ENCODE measurements around the gene SUGP2. TPM values are rescaled to one million over a fixed set of nuclear protein-coding genes. Genes with fewer than 3 reads are reported as not detected.
"Not testable (repeated sequence)": the region's sequence is repeated elsewhere in the genome, so short reads cannot be mapped to it uniquely, and the experiment has no call there.

SUGP2 gene
- total RNA-seq, 1 experiment from 2014 or later: 95.2 TPM

DNA sequence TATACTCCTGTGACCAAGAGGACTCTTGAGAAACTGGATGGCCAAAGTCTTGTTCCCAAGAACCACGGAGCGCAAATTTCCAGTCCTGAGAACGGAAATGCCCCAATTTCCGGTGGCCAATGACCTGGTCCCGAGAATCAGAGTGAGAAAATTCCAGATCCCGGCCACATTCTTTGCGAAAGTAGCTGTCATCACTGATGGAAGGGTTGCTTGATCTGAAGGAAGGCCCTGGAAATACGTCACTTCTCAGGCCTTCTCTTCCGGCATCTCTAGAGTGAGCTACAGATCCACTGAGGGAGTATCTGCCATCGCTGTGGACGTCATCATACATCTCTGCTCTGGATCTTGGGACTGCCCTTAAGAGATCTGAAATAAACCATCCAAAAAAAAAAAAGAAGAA, 7.5 kb downstream of the SUGP2 start:
- no CpG with 5 or more reads among the region's 11 CpGs for WGBS (ENCODE audit: extremely low coverage, insufficient read length, low lambda C conversion rate)
- Histone ChIP-seq H3K56ac (ENCODE audit: insufficient read length, low read depth, low read length) (no peak overlapping the region), H3K9ac (ENCODE audit: extremely low read depth, insufficient read length, low read length) (no peak overlapping the region), H2BK120ac (ENCODE audit: low read depth, low read length, poor library complexity, severe bottlenecking) (no peak overlapping the region), H3K79me2 (ENCODE audit: insufficient read depth, low read length) (no peaks in the 10 kb centered on the region), H4K20me1 (ENCODE audit: control insufficient read depth, insufficient read depth, insufficient read length) (peaks cover 3% of the 10 kb centered on the region), H3K27me3 (ENCODE audit: insufficient read depth, low read length) (no peaks in the 10 kb centered on the region), H3K23me2 (ENCODE audit: insufficient read length, low read depth, low read length, poor library complexity, severe bottlenecking) (no peaks in the 10 kb centered on the region), H4K91ac (ENCODE audit: insufficient read length, low read depth, low read length) (no peak overlapping the region), H2BK12ac (ENCODE audit: insufficient read length, low read depth, low read length) (no peak overlapping the region), H3K14ac (ENCODE audit: insufficient read depth, low read length) (no peak overlapping the region), H2AK5ac (ENCODE audit: insufficient read length, low read length) (no peak overlapping the region), H3K79me1 (ENCODE audit: insufficient read depth, low read depth, low read length, poor library complexity, severe bottlenecking) (peaks cover 13% of the 10 kb centered on the region), H2AFZ (ENCODE audit: low read length) (no peak overlapping the region), H2BK15ac (ENCODE audit: low read depth, low read length) (no peak overlapping the region), H3K4me2 (ENCODE audit: insufficient read depth, insufficient read length, low read length) (no peak overlapping the region), H3T11ph (ENCODE audit: low read length) (no peak overlapping the region), H3K4ac (ENCODE audit: low read depth, low read length) (no peak overlapping the region), H3K18ac (ENCODE audit: insufficient read length, low read depth, low read length) (no peak overlapping the region), H4K5ac (ENCODE audit: insufficient read length, low read depth, low read length) (no peak overlapping the region), H2BK20ac (ENCODE audit: low read depth, low read length, poor library complexity, severe bottlenecking) (no peak overlapping the region), H2BK5ac (ENCODE audit: insufficient read length, low read length) (no peak overlapping the region), H3K27ac (ENCODE audit: insufficient read length, low read depth, low read length) (no peak overlapping the region), H3K23ac (ENCODE audit: insufficient read length, low read depth, low read length) (no peak overlapping the region), H4K8ac (replicated peaks; ENCODE audit: insufficient read length, low read depth, low read length) (no peak overlapping the region), H3K4me1 (ENCODE audit: insufficient read depth, low read length) (no peaks in the 10 kb centered on the region), H3K9me3 (ENCODE audit: control insufficient read depth, low read depth, low read length) (no peaks in the 10 kb centered on the region)
- Mint-ChIP-seq H3K4me3 (no peak overlapping the region), H3K36me3 (ENCODE audit: insufficient read depth in 1 of 3, low read depth in 3 of 3) (peaks cover 45 to 85% (median 83%) of the 10 kb centered on the region in 3 experiments; a peak in 6 of 7 replicates), H3K27ac (peak overlapping the region in 1 of 3 experiments; percentile 24; a peak in 1 of 7 replicates), H3K27me3 (ENCODE audit: low read depth) (no peaks in the 10 kb centered on the region), H3K4me1 (no peaks in the 10 kb centered on the region), H3K9me3 (no peaks in the 10 kb centered on the region)
- DNase-seq: no peak
- TF ChIP-seq, protein P1, sequence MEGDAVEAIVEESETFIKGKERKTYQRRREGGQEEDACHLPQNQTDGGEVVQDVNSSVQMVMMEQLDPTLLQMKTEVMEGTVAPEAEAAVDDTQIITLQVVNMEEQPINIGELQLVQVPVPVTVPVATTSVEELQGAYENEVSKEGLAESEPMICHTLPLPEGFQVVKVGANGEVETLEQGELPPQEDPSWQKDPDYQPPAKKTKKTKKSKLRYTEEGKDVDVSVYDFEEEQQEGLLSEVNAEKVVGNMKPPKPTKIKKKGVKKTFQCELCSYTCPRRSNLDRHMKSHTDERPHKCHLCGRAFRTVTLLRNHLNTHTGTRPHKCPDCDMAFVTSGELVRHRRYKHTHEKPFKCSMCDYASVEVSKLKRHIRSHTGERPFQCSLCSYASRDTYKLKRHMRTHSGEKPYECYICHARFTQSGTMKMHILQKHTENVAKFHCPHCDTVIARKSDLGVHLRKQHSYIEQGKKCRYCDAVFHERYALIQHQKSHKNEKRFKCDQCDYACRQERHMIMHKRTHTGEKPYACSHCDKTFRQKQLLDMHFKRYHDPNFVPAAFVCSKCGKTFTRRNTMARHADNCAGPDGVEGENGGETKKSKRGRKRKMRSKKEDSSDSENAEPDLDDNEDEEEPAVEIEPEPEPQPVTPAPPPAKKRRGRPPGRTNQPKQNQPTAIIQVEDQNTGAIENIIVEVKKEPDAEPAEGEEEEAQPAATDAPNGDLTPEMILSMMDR (conservative IDR thresholded peaks at IDR 0.05): no peak

DNA sequence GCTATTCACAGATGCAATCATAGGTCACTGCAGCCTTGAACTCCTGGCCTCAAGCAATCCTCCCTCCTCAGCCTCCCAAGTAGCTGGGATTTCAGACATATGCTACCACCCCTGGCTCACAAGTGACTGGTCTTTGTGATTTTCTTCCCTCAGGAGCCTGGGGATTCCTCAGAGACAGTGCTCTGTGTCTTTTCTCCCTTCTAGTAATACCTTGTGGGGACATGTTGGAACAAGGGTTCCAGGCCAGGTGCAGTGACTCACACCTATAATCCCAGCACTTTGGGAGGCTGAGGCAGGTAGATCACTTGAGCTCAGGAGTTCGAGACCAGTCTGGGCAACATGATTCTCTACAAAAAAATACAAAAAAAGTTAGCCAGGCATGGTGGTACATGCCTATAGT, 9.9 kb downstream of the SUGP2 start:
- H3K36me3 Mint-ChIP-seq (ENCODE audit: insufficient read depth in 1 of 3, low read depth in 3 of 3): peaks cover 42 to 81% (median 75%) of the 10 kb centered on the region in 3 experiments; a peak in 6 of 7 replicates
- not testable (repeated sequence) for H3K23me2 ChIP-seq (ENCODE audit: insufficient read length, low read depth, low read length, poor library complexity, severe bottlenecking); H4K5ac ChIP-seq (ENCODE audit: insufficient read length, low read depth, low read length); H3K9ac ChIP-seq (ENCODE audit: extremely low read depth, insufficient read length, low read length); H2BK12ac ChIP-seq (ENCODE audit: insufficient read length, low read depth, low read length); H3K79me2 ChIP-seq (ENCODE audit: insufficient read depth, low read length); H3K14ac ChIP-seq (ENCODE audit: insufficient read depth, low read length); H4K91ac ChIP-seq (ENCODE audit: insufficient read length, low read depth, low read length); H2AK5ac ChIP-seq (ENCODE audit: insufficient read length, low read length); H2BK120ac ChIP-seq (ENCODE audit: low read depth, low read length, poor library complexity, severe bottlenecking); DNase-seq; H3K9me3 Mint-ChIP-seq; H3K18ac ChIP-seq (ENCODE audit: insufficient read length, low read depth, low read length); H3K4me1 Mint-ChIP-seq; H3K27ac Mint-ChIP-seq; H3K27me3 ChIP-seq (ENCODE audit: insufficient read depth, low read length); H3K4ac ChIP-seq (ENCODE audit: low read depth, low read length); H3K79me1 ChIP-seq (ENCODE audit: insufficient read depth, low read depth, low read length, poor library complexity, severe bottlenecking); H3K4me2 ChIP-seq (ENCODE audit: insufficient read depth, insufficient read length, low read length); H3K23ac ChIP-seq (ENCODE audit: insufficient read length, low read depth, low read length); H4K8ac ChIP-seq (replicated peaks; ENCODE audit: insufficient read length, low read depth, low read length); H3K56ac ChIP-seq (ENCODE audit: insufficient read length, low read depth, low read length); H2BK5ac ChIP-seq (ENCODE audit: insufficient read length, low read length); H3K27ac ChIP-seq (ENCODE audit: insufficient read length, low read depth, low read length); H2BK20ac ChIP-seq (ENCODE audit: low read depth, low read length, poor library complexity, severe bottlenecking); H3K4me3 Mint-ChIP-seq; H3T11ph ChIP-seq (ENCODE audit: low read length); H3K27me3 Mint-ChIP-seq (ENCODE audit: low read depth); H2AFZ ChIP-seq (ENCODE audit: low read length); H2BK15ac ChIP-seq (ENCODE audit: low read depth, low read length); H3K9me3 ChIP-seq (ENCODE audit: control insufficient read depth, low read depth, low read length); H3K4me1 ChIP-seq (ENCODE audit: insufficient read depth, low read length); H4K20me1 ChIP-seq (ENCODE audit: control insufficient read depth, insufficient read depth, insufficient read length)
- no CpG with 5 or more reads among the region's 1 CpG for WGBS (ENCODE audit: extremely low coverage, insufficient read length, low lambda C conversion rate)
